CD4-positive, alpha-beta T cell treated with Interferon gamma for 1 hour (primary cell): Measurements from ENCODE around the gene ACTN3.
"Not testable (repeated sequence)": the region's sequence is repeated elsewhere in the genome, so short reads cannot be mapped to it uniquely, and the experiment has no call there.

ENCODE experiments used
- DNase-seq: peaks from one replicate; pipeline ENCODE4 v3.0.0-alpha.2; 2020

The ACTN3 gene

DNA sequence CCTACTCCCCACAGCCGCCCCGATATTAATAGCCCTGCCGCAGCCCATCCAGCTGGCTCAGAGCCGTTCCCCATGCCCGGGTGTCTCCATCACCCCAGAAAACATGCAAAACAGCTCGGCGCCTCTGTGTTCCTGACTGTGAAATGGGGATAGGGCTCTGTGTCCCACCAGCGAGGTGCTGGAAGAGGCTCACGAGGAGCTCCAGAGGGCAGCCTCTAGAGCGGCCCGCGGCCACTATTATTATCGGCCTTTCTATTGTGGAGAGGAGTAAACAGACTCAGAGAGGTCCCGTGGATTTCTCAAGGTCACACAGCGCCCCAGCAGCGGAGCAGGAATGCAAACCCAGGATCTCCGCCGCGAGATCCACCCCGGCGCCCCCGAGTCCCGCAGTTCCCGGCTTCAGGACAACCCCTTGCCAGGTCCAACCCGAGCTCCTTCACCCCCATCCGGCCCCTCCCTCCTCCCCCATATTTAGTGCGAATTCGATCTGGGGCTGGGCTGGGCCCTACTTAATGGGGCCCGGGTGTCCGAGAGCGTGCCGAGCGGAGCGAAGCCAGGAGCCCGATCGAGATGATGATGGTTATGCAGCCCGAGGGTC is at the start of gene ACTN3:
ACTN3 (plus strand) TSS at position 536 of the 598 bp plus-strand sequence; CDS start at position 571, 35 bp downstream.
- no peak for DNase-seq

GRCh38 chr11:66497206-66497605 is 49.5 kb upstream of the ACTN3 start:
- DNase-seq = no peak

- DNase-seq = no peak
Observed at GRCh38 chr11:66498506-66498905, 48.2 kb upstream of the ACTN3 start.

DNA sequence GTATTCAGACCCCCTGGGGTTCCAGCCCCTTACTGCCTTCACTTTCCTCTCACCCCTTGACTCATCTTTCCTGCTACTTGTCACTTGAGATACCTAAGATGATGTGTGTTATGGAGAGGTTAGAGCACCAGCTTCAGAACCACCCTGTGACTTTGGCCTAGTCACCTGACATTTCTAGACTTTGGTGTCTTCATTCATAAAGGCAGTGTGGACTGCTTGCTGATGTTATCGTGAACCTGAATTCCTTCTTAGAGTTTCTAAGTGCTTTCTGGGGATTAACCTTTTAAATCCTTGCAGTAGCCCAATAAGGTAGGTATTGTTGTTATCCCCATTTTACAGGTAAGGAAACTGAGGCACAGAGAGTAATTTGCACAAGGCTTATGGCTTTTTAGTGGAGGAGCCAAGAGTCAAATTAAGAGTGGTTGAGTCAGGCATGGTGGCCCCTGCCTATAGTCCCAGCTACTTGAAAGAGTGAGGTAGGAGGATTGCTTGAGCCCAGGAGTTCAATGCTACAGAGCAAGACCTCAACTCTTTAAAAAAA is 41.4 kb upstream of the ACTN3 start:
- no peak for DNase-seq

DNA sequence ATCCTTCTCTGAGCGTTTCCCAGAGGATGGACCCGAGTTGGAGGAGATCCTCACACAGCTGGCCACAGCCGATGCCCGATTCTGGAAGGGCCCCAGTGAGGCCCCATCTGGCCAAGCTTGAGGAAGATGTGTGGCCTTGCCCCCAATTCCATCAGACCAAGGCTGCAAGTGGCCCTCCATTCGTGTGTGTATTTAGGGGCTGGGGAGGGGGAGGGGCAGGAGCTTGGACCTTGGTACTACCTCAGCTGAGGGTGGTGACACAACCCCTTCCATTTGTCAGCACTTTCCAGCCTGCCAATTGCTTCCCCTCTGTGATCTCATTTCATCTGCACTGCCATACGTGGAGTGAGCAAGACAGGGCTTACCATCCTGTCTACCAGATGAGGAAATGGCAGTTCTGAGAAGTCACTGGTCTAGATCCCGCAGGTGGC is 37.6 kb upstream of the ACTN3 start:
- peak; percentile 28 for DNase-seq

GRCh38 chr11:66510271-66510989 is 36.3 kb upstream of the ACTN3 start, which contains the start of gene BBS1:
BBS1 (plus strand) TSS chr11:66510635; CDS start chr11:66510660, 25 bp downstream.
- DNase-seq = peak; percentile 71

- DNase-seq = no peak
Observed at GRCh38 chr11:66510990-66511339, 35.7 kb upstream of the ACTN3 start.

GRCh38 chr11:66523611-66524010 is 23.1 kb upstream of the ACTN3 start:
- DNase-seq = no peak

GRCh38 chr11:66524304-66525040 is 22.2 kb upstream of the ACTN3 start:
- no peak for DNase-seq

- DNase-seq = no peak
Observed at GRCh38 chr11:66529069-66529468, 17.6 kb upstream of the ACTN3 start.

DNA sequence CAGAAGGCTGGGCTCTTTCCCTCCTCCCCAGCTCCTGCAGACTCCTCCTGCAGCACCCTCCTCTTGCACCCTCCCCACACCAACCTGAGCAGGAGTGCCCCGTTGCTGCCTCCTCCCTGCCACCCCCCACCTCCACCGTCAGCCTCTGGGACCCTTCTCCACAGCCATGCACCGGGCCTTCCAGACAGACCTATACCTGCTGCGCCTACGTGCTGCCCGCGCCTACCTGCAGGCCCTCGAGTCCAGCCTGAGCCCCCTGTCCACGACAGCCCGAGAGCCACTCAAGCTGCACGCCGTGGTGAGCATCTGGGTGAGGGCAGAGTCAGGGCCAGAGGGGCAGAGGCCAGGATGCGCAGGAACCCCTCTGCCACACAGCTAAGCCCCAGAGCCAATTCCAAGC is 17.0 kb upstream of the ACTN3 start:
- no peak for DNase-seq

DNA sequence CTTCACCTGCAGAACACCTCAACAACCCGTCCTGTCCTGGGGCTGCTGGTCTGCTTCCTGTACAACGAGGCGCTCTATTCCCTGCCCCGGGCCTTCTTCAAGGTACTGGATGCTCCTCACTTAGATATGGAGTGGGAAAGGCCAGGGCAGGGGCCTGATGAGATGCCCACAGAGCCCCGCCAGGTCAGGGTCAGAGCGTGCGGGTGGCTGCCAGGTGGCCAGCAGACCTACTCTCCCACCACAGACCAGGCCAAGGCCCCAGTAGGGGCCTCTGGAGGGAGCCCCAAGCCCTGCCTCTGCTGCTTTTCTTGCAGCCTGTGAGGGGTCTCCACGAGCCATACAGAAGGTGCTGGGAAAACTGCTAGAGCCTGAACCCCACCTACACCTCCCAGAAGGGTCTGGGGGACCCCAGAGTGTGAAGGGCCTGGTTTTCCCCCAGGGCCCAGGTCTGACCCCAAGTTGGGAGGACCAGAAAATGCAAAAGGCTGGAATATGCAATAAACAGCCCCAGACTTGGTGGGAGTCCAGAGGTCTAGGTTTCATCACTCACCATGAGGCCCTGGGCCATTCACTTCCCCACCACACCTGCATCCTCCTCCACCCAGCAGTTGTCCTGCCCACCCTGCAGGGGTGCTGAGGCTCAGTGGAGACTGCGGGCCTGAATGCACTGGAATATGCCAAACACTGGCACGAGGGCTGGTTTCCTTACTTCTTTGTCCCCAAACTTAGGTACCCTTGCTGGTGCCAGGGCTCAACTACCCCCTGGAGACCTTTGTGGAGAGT is 15.6 kb upstream of the ACTN3 start:
- no peak for DNase-seq

DNA sequence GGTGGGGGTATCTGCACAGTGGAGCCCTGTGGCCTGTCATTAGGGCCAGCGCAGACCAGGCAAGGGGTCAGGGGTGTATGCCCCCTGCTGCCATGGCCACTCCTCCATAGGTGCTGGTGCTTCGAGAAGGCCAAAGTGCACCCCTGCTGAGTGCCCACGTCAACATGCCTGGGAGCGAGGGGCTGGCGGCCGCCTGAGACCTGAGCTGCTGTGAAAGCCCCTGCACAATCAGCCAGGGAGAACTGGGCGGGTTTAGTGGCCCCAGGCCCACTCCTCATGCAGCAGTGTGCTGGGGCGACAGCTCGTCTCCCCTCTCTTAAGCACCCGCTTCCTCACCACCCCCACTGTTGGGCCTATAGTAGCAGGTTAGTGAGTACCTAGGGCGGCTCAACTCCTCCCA is 14.9 kb upstream of the ACTN3 start:
- DNase-seq = no peak

GRCh38 chr11:66532784-66533183 is 13.9 kb upstream of the ACTN3 start:
- DNase-seq = no peak

DNA sequence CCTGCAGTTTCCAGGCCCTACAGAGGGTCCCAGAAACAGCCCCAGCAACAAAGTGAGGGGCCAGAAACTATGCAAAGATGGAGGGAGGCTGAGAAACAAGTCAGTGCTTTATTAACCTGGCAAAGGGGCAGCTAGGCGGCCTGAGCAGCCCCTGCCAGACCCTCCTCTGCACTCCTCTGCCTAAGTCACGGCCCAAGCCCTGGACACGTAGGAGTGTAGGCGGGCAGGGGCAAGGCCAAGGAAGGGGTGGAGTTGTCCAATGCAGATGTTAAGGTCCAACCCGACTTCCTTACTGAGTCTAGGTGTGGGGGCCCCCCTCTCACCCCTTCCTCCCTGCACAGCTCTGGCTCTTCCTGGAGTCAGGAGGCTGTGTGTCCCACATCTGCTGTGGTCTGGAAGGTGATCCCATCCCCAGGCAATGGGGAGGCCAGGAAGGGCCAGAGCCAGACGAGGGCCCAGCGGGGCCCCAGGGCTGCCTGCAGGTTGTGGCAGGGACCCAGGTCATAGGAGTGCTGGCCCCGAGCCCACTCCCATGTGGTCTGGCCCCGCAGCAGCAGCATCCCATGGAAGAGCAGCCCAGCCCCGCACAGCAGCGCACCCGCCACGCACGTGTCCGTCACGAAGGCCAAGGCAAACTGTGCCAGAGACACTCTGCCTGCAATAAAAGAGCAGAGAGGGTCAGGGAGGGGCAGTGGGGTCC is 7.4 kb upstream of the ACTN3 start:
- DNase-seq = no peak

DNA sequence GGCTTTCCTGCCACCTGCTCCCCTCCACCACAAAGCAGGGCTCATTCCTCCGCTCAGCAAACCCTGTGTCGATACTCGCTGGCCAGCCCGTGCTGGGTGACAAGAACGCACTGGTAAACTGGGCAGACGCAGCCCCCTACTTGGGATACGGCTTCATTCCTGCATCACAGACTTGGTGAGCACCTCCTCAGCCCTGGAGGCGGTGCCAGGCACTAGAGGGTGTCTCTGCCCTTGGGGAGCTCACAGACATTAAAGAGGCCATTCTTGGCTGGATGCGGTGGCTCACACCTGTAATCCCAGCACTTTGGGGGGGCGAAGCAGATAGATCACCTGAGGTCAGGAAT is 6.9 kb upstream of the ACTN3 start:
- DNase-seq = no peak

GRCh38 chr11:66540598-66540997 is 6.1 kb upstream of the ACTN3 start:
- not testable (repeated sequence) for DNase-seq

DNA sequence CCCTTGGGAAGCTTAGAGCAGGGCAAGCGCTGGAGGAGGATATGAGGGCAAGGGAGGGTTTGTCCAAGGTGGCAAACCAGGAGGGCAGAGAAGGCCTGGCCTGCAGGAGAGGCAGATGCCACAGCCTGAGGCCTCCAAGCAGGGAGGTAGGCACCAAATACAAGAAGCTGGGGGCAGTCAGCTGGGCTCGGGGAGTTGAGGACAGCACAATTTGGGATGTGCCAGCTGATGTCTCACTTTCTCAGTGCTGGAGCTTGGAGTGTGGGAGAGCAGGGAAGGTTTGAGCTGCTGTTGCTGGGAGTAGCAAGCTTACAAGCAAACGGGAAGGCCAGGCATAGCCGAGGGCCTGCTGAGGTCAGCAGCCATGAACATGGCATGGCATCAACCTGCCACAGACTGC is 4.8 kb upstream of the ACTN3 start:
- DNase-seq = no peak

DNA sequence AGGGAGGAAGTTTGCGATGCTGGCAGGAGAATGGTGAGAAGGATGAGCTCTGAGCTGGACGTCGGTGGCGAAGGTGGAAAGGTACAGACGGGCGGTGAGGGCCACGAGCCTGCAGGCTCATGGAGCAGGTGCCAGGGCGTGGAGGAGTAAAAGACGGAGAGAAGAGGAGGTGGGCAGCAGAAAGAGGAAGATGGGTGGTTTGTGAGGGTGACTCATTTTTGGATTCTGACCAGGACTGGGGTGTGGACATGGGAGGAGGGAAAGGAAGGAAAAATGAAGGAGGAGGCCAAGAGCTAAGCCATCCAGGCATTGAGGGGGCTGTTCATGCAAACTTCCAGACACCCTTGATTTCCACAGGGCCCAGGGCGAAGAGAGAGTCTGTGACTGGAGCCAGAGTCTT is 4.3 kb upstream of the ACTN3 start:
- DNase-seq = no peak

DNA sequence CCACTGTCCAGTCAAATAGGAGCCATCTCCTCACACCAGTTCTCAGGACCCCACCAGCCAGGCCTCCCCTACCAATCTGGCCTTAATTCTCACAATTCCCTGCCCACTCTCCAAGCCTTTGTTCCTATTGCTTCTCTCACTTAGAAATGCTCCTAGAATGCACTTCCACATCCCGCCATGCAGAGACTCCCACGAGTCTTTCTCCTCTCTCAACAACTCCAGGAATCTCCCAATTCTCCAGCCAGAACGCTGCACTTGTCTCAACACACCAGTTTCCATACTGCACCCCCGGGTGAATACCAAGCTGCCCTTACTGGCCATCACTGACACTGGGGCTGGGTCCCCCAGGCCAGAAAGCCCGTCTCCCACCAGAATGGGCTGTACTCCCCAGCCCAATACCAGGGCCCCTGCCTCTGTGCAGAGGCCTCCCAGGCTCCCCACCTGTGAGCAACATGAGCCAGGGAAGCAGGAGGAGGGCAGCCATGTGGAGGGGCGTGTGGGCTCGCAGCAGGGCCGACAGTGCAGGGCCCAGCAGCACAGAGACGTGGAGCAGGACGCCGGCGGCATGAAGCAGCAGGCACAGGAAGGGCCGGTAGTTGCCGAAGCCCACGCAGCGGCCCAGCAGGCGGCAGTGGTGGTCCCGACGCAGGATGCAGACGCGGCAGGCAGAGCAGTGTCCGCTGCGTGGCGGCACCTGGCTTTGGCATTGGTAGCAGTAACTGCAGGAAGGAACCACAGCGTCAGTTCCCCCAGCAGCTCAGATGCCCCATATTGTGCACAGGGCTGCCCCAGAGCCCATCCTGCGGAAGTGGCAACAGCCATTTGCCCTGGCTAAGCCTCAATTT is 3.2 kb upstream of the ACTN3 start:
- DNase-seq = peak; percentile 79

DNA sequence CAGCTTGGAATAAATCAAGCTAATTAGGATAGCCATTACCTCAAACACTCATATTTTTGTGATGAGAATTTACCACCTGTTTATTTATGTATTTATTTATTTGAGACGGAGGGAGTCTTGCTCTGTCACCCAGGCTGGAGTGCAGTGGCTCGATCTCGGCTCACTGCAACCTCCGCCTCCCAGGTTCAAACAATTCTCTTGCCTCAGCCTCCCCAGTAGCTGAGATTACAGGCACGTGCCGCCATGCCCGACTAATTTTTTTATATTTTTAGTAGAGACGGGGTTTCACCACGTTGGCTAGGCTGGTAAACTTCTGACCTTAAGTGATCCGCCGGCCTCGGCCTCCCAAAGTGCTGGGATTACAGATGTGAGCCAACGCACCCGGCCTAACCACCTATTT is 1.8 kb upstream of the ACTN3 start:
- DNase-seq = not testable (repeated sequence)
